HEK293 (cell line): Measurements from ENCODE around the gene MLN.

Experiments
- CTCF ChIP-seq: fragments of 450-650 bp; formaldehyde crosslinking; IDR thresholded peaks from 2 replicates; pipeline ENCODE4 v1.5.1; 2016; ENCODE audit warnings: missing biosample characterization, missing genetic modification characterization
- REST ChIP-seq: fragments of 450-650 bp; formaldehyde crosslinking; IDR thresholded peaks from 2 replicates; pipeline ENCODE4 v1.5.1; 2016; ENCODE audit warnings: missing biosample characterization, missing genetic modification characterization
- ZBTB49 ChIP-seq: fragments of 450-650 bp; formaldehyde crosslinking; IDR thresholded peaks from 2 replicates; pipeline ENCODE4 v1.5.1; 2016; ENCODE audit warnings: missing biosample characterization, missing genetic modification characterization, low read depth
- ZEB2 ChIP-seq: fragments of 450-650 bp; formaldehyde crosslinking; IDR thresholded peaks from 2 replicates; pipeline ENCODE4 v1.5.1; 2016; ENCODE audit warnings: missing biosample characterization, missing genetic modification characterization
- ZFHX2 ChIP-seq: fragments of 450-650 bp; formaldehyde crosslinking; conservative IDR thresholded peaks from 2 replicates; pipeline ENCODE4 v1.5.1; 2016; ENCODE audit warnings: missing biosample characterization, missing genetic modification characterization
- ZIC2 ChIP-seq: fragments of 450-650 bp; formaldehyde crosslinking; IDR thresholded peaks from 2 replicates; pipeline ENCODE4 v1.5.1; 2016; ENCODE audit warnings: missing biosample characterization, missing genetic modification characterization
- ZNF510 ChIP-seq: fragments of 450-650 bp; formaldehyde crosslinking; IDR thresholded peaks from 2 replicates; pipeline ENCODE4 v1.5.1; 2018; ENCODE audit warnings: mild to moderate bottlenecking, missing genetic modification characterization, missing biosample characterization; ENCODE audit not compliant: insufficient replicate concordance
- ZNF518A ChIP-seq: fragments of 450-650 bp; formaldehyde crosslinking; conservative IDR thresholded peaks from 2 replicates; pipeline ENCODE4 v1.5.1; 2016; ENCODE audit warnings: low read depth, missing biosample characterization, missing genetic modification characterization

- no peak for TF ChIP-seq ZNF518A
- TF ChIP-seq REST: no peak
- TF ChIP-seq ZEB2: no peak
- TF ChIP-seq ZNF510 (tag by site-specific recombination): no peak
- no peak for TF ChIP-seq ZFHX2 (tag by site-specific recombination)
- peak; percentile 88 for TF ChIP-seq ZIC2 (tag by site-specific recombination)
- TF ChIP-seq CTCF (tag by site-specific recombination): no peak
- no peak for TF ChIP-seq ZBTB49 (tag by site-specific recombination)
Measured at GRCh38 chr6:33749401-33749800, 54.4 kb downstream of the MLN start.
